B cell (primary cell): Measurements from ENCODE around the gene LGI1.

ENCODE experiments used
- CTCF ChIP-seq: fragments of 200-600 bp; IDR thresholded peaks from one replicate; pipeline ENCODE4 v1.8.0; 2022; ENCODE audit warnings: antibody characterized with exemption, mild to moderate bottlenecking
- EZH2 ChIP-seq: IDR thresholded peaks from 2 replicates; pipeline ENCODE4 v1.6.1; 2012; ENCODE audit warnings: borderline replicate concordance, low read depth, mild to moderate bottlenecking, moderate library complexity, low read length; ENCODE audit not compliant: insufficient read depth, poor library complexity, severe bottlenecking

GRCh38 chr10:93715345-93715744, 42.4 kb upstream of the LGI1 start:
- TF ChIP-seq CTCF: no peak
- no peak for TF ChIP-seq EZH2
